NCI-H2227 treated with DMSO at 0.1 percent for 48 hours (cell line): Measurements from ENCODE around the gene RAD51B.

Experiments
- DNase-seq: peaks from one replicate; lab custom pipeline; 2025; lab: John Stamatoyannopoulos, UW

The RAD51B gene

GRCh38 chr14:68145539-68145938 is 326.0 kb downstream of the RAD51B start:
- no peak for DNase-seq

- DNase-seq, result no peak
Observed at GRCh38 chr14:68146818-68147217, 327.2 kb downstream of the RAD51B start.

- DNase-seq, result no peak
Observed at GRCh38 chr14:68147303-68147702, 327.7 kb downstream of the RAD51B start.

- no peak for DNase-seq
Observed at GRCh38 chr14:68148276-68148675, 328.7 kb downstream of the RAD51B start.

- no peak for DNase-seq
Observed at GRCh38 chr14:68148763-68149162, 329.2 kb downstream of the RAD51B start.

- DNase-seq, result no peak
Observed at GRCh38 chr14:68153275-68153674, 333.7 kb downstream of the RAD51B start.

GRCh38 chr14:68154275-68154674 is 334.7 kb downstream of the RAD51B start:
- DNase-seq, result no peak

- DNase-seq, result no peak
Observed at GRCh38 chr14:68157971-68158371, 338.4 kb downstream of the RAD51B start.

- no peak for DNase-seq
Observed at GRCh38 chr14:68158640-68159039, 339.1 kb downstream of the RAD51B start.

- DNase-seq, result no peak
Observed at GRCh38 chr14:68159701-68160633, 340.4 kb downstream of the RAD51B start.

GRCh38 chr14:68160779-68161546 is 341.4 kb downstream of the RAD51B start:
- no peak for DNase-seq

GRCh38 chr14:68162887-68163286 is 343.3 kb downstream of the RAD51B start:
- no peak for DNase-seq

- no peak for DNase-seq
Observed at GRCh38 chr14:68164711-68165113, 345.1 kb downstream of the RAD51B start.

- DNase-seq, result no peak
Observed at GRCh38 chr14:68165274-68165843, 345.8 kb downstream of the RAD51B start.

GRCh38 chr14:68166731-68167382 is 347.3 kb downstream of the RAD51B start:
- DNase-seq, result no peak

- no peak for DNase-seq
Observed at GRCh38 chr14:68167383-68168087, 348.0 kb downstream of the RAD51B start.

GRCh38 chr14:68168460-68169109 is 349.0 kb downstream of the RAD51B start:
- peak; percentile 48 for DNase-seq

- no peak for DNase-seq
Observed at GRCh38 chr14:68172216-68172615, 352.6 kb downstream of the RAD51B start.

- no peak for DNase-seq
Observed at GRCh38 chr14:68172627-68173026, 353.0 kb downstream of the RAD51B start.

- DNase-seq, result no peak
Observed at GRCh38 chr14:68173227-68173972, 353.8 kb downstream of the RAD51B start.
